ENCODE measurements around the gene PSAP. TPM values are rescaled to one million over a fixed set of nuclear protein-coding genes. Genes with fewer than 3 reads are reported as not detected.

The PSAP gene
- total RNA-seq, 6 experiments from 2014 or later, result 520 to 743 (median 570) TPM

DNA sequence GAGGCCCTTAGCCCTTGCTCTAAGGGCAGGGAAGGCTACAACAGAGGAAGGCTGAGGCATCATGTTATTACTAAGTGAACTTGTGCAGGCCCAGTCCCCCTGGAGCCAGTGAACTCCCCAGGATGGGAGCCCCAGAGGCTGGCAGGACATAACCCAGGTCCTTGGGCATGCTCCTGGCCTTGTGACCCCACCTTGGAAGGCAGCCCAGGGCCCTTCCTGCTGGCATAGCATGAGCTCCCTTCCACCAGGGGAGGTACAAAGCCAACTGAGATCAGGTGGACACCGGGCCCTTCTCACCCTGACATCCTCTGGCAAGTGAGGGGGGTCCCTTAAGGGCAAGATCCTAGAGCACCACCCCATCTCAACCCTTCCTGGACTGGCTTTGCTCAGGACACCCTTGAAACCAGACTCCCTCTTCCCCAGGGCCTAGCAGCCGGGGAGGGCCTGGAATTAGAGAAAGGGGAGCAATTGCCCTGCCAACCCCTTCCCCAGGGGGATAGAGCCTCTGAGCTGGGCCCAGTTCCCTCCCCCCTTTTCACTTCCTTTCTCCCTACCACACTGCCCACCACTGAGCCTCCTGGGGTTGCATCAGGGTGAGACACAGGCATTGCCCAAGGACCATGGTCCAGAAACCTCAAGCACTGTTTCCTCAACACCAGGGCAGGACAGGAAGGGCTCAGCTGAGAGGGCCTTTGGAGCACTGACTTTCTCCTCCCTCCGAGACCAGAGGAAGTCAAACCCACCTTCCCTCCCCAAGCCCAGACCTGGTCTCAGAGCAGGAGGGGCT lies 75.9 kb downstream of the PSAP start:
- Histone ChIP-seq H3K27ac (peak overlapping the region in 1 of 3 donors; percentile 10), H3K36me3 (no peaks in the 10 kb centered on the region), H3K27me3 (no peaks in the 10 kb centered on the region), H3K9me3 (no peaks in the 10 kb centered on the region), H3K4me3 (no peak overlapping the region), H3K4me1 (peaks cover 0 to 7% (median 0%) of the 10 kb centered on the region in 4 donors)
- ATAC-seq (peak; percentile 21 to 32 (median 25)), DNase-seq (peak in 1 of 3 donors; percentile 47)
- TF ChIP-seq POLR2A (IDR thresholded peaks at IDR 0.05), result no peak
- TF ChIP-seq, protein P1, sequence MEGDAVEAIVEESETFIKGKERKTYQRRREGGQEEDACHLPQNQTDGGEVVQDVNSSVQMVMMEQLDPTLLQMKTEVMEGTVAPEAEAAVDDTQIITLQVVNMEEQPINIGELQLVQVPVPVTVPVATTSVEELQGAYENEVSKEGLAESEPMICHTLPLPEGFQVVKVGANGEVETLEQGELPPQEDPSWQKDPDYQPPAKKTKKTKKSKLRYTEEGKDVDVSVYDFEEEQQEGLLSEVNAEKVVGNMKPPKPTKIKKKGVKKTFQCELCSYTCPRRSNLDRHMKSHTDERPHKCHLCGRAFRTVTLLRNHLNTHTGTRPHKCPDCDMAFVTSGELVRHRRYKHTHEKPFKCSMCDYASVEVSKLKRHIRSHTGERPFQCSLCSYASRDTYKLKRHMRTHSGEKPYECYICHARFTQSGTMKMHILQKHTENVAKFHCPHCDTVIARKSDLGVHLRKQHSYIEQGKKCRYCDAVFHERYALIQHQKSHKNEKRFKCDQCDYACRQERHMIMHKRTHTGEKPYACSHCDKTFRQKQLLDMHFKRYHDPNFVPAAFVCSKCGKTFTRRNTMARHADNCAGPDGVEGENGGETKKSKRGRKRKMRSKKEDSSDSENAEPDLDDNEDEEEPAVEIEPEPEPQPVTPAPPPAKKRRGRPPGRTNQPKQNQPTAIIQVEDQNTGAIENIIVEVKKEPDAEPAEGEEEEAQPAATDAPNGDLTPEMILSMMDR (IDR thresholded peaks at IDR 0.05), result no peak
- 50% methylated on average over 1 of the region's 3 CpGs for WGBS (ENCODE audit: insufficient coverage, low coverage, low lambda C conversion rate, missing lambda C conversion rate)
- intact Hi-C loops (cut with DNase I), result no loop called here

DNA sequence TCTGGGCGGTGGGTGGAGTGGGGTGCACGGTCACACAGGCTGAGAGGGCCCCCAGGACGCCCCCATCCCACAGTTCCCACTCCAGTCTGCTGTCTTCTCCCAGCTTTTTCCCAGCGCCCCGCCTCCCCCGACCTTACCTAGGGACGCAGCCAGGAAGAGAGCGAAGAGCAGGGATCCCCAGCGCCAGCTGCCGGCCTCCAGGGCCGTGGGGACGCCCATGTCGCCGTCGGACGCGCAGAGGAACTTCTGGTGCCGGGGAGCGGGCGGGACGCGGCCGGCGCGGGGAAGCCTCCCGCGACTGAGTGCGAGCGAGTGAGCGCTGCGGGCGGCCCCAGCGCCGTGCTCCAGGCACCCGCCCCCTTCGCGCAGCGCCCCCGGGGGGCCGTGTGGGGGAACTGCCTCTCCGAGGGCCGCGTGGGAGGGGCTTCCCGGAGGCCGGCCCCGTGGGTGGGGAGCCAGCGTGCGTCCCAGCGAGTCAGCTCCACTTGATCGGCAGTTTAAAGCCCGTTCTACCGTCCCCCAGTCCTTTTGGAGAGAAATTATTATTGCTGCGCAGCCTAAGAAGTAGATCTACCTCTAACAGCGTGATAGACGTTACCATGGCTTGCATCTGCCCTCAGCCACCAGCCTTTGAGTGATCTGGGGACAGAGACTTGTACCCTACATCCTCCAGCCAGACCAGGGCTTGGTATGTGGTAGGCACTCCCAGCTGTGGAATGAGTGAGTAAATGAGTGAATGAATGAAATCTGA lies 77.7 kb downstream of the PSAP start, which contains the start of gene VSIR:
Gene VSIR, minus strand, starts transcription at position 300 of the 751 bp plus-strand sequence. Its CDS starts 81 bp downstream, at position 219.
- intact Hi-C loops (cut with DNase I), result no loop called here
- 12% methylated on average over 4 of the region's 55 CpGs for WGBS (ENCODE audit: insufficient coverage, low coverage, low lambda C conversion rate, missing lambda C conversion rate)
- Histone ChIP-seq H3K27ac (peak within 1 kb of the TSS; percentile 78 to 84 (median 79)), H3K4me3 (peak within 1 kb of the TSS; percentile 43 to 56 (median 52)), H3K27me3 (no peaks in the 10 kb centered on the region), H3K9me3 (no peaks in the 10 kb centered on the region), H3K4me1 (peaks cover 0 to 11% (median 0%) of the 10 kb centered on the region in 4 donors), H3K36me3 (no peaks in the 10 kb centered on the region)
- ATAC-seq (peak; percentile 84 to 91 (median 87)), DNase-seq (peak; percentile 85 to 92 (median 90))
- TF ChIP-seq POLR2A (IDR thresholded peaks at IDR 0.05), result peak; percentile 94
- TF ChIP-seq, protein P1 (IDR thresholded peaks at IDR 0.05), result peak; percentile 67 to 87 (median 82)

DNA sequence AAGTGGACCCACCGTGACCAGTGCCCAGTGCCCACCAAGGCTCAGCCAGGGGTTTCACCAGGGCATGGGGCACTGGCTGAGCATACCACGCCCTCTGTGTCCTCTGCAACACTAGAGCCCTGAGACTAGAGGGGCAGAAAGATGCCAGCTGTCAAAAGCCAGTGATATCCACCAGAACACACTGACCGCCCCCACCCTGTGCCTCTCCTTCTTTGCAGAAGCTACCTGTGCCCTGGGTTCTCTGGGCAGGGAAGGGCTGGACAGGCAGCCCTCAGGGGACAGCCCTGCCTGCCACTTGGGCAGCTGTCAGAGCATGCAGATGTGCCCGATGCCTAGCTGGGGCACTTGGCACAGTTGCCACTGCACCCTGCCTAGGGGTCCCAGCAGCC lies 78.2 kb downstream of the PSAP start:
- ATAC-seq, result peak in 3 of 4 donors; percentile 1 to 3 (median 1)
- no peak for DNase-seq
- Histone ChIP-seq H3K27me3 (no peaks in the 10 kb centered on the region), H3K4me3 (peak overlapping the region; percentile 43 to 56 (median 52)), H3K27ac (peak overlapping the region; percentile 78 to 84 (median 79)), H3K9me3 (no peaks in the 10 kb centered on the region), H3K4me1 (peaks cover 0 to 13% (median 2%) of the 10 kb centered on the region in 4 donors), H3K36me3 (no peaks in the 10 kb centered on the region)
- intact Hi-C loops (cut with DNase I), result no loop called here
- WGBS (ENCODE audit: insufficient coverage, low coverage, low lambda C conversion rate, missing lambda C conversion rate), result no CpG with 5 or more reads among the region's 4 CpGs
- TF ChIP-seq POLR2A (IDR thresholded peaks at IDR 0.05), result no peak
- TF ChIP-seq, protein P1 (IDR thresholded peaks at IDR 0.05), result no peak

DNA sequence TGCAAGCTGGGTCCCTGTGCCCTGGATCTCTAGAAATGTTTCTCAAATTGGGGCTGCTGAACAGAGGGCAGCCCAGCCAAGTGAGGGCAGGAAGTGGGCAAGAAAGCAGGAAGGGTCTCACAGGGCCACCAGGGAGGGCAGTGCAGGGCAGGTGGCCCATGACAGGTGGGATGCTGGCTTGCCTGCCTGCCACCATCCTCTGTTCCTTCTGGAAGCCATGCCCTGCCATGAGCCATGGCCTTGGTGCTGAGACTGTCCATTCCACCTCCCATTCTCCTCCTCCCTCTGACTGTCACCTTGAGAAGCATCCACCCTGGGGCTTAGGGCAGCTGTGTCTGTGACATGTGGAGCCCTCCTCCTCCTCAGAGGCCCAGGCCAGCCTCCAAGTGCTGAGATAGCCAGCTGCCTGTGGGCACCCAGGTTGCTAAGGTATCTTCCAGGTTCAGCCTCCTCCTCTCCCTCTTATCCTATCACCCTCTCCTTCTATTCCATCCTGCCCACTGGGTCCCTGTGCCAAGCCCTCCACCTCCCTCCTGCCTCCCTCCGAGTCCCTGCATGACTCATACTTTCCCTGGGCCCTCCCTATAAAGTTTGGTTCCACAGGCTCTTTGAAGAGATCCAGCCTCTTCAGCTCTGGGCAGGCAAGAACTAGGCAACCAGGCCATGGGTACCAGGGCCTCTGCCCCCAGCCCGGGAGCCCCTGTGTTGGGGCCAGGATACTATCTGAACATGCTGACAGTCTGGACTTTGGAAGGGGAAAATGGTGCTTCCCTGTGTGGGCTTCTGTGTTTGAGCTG lies 79.0 kb downstream of the PSAP start:
- WGBS (ENCODE audit: insufficient coverage, low coverage, low lambda C conversion rate, missing lambda C conversion rate), result 33% methylated on average over 1 of the region's 2 CpGs
- H3K4me1 ChIP-seq, result peaks cover 0 to 21% (median 7%) of the 10 kb centered on the region in 4 donors
- no peak for DNase-seq

More for the DNA sequence above, 79.0 kb downstream of the PSAP start:
- peak in 2 of 4 donors; percentile 8 to 12 for ATAC-seq
- TF ChIP-seq, protein P1 (IDR thresholded peaks at IDR 0.05), result no peak
- Histone ChIP-seq H3K9me3 (no peaks in the 10 kb centered on the region), H3K27me3 (no peaks in the 10 kb centered on the region), H3K4me3 (peak overlapping the region; percentile 43 to 56 (median 52)), H3K36me3 (no peaks in the 10 kb centered on the region), H3K27ac (peak overlapping the region; percentile 78 to 84 (median 79))
- intact Hi-C loops (cut with DNase I), result no loop called here

Measured in right lobe of liver (tissue), 6 donors.